Glutamatergic neuron (in vitro differentiated cells): ENCODE measurements around the gene MFRP. TPM values are rescaled to one million over a fixed set of nuclear protein-coding genes. Genes with fewer than 3 reads are reported as not detected.

Experiments
- DNase-seq: peaks from one replicate; pipeline ENCODE4 v3.0.0; 2022
- H3K27ac Mint-ChIP-seq: one replicate; pipeline ENCODE4 v1.8.0; 2020; ENCODE audit warnings: mild to moderate bottlenecking, mixed read lengths, inconsistent platforms; ENCODE audit not compliant: unreplicated experiment
- H3K27me3 Mint-ChIP-seq: one replicate; pipeline ENCODE4 v1.8.0; 2020; ENCODE audit warnings: mild to moderate bottlenecking, moderate library complexity, mixed read lengths, inconsistent platforms; ENCODE audit not compliant: unreplicated experiment
- H3K36me3 Mint-ChIP-seq: one replicate; pipeline ENCODE4 v1.8.0; 2020; ENCODE audit warnings: mild to moderate bottlenecking, mixed read lengths, inconsistent platforms; ENCODE audit not compliant: unreplicated experiment
- H3K4me1 Mint-ChIP-seq: one replicate; pipeline ENCODE4 v1.8.0; 2020; ENCODE audit warnings: mild to moderate bottlenecking, low read depth, mixed read lengths, inconsistent platforms; ENCODE audit not compliant: unreplicated experiment
- H3K4me3 Mint-ChIP-seq: one replicate; pipeline ENCODE4 v1.8.0; 2020; ENCODE audit warnings: mild to moderate bottlenecking, mixed read lengths, inconsistent platforms; ENCODE audit not compliant: unreplicated experiment
- H3K9me3 Mint-ChIP-seq: one replicate; pipeline ENCODE4 v1.8.0; 2020; ENCODE audit warnings: mild to moderate bottlenecking, moderate library complexity, mixed read lengths, inconsistent platforms; ENCODE audit not compliant: unreplicated experiment
- total RNA-seq: library from RNA; stranded (reverse); fragmentation: NEBNext Ultra II Directional; extraction: Animal tissue kit (Norgen Biotek cat#: 25700); gene quantifications from one replicate; pipeline ENCODE4 v1.2.1, GENCODE V29; 2021; ENCODE audit not compliant: unreplicated experiment
- TF ChIP-seq, protein P1 (sequence below): fragments of 200-600 bp; sonication (generic); IDR thresholded peaks from one replicate; pipeline ENCODE4 v1.5.0; 2021; ENCODE audit not compliant: partially characterized antibody, unreplicated experiment

The MFRP gene
- total RNA-seq, 1 donor from 2014 or later: not detected

DNA sequence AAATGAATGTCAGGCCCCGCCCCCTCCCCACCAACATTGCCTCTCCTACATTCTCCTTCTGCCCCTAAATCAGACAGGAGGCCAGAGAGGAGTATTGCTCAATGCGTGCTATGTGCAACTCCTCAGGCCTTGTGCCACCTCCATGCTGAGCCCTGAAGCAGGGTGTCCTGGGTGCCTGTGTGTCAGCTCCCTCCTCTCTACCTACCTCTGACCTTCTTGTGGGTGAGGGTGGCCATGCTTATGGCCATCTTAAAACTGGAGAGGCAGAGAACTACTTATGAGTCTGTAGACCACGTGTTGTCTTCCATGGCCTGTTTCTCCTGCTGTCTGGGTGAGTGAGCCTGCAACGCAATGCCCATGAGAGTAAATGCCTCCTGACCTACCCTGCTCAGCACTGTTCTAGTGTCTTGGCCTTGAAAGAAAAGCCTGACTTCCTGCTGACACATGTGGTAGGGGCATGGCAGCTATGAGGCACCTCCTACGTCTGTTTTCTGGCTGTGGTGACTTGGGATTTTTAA, 40.1 kb downstream of the MFRP start:
- no peaks in the 10 kb centered on the region for H3K4me1 Mint-ChIP-seq
- H3K4me3 Mint-ChIP-seq: no peak overlapping the region
- TF ChIP-seq, protein P1, sequence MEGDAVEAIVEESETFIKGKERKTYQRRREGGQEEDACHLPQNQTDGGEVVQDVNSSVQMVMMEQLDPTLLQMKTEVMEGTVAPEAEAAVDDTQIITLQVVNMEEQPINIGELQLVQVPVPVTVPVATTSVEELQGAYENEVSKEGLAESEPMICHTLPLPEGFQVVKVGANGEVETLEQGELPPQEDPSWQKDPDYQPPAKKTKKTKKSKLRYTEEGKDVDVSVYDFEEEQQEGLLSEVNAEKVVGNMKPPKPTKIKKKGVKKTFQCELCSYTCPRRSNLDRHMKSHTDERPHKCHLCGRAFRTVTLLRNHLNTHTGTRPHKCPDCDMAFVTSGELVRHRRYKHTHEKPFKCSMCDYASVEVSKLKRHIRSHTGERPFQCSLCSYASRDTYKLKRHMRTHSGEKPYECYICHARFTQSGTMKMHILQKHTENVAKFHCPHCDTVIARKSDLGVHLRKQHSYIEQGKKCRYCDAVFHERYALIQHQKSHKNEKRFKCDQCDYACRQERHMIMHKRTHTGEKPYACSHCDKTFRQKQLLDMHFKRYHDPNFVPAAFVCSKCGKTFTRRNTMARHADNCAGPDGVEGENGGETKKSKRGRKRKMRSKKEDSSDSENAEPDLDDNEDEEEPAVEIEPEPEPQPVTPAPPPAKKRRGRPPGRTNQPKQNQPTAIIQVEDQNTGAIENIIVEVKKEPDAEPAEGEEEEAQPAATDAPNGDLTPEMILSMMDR: no peak
- H3K36me3 Mint-ChIP-seq: no peaks in the 10 kb centered on the region
- no peak overlapping the region for H3K27ac Mint-ChIP-seq
- peaks cover 4% of the 10 kb centered on the region for H3K9me3 Mint-ChIP-seq
- no peaks in the 10 kb centered on the region for H3K27me3 Mint-ChIP-seq
- no peak for DNase-seq

DNA sequence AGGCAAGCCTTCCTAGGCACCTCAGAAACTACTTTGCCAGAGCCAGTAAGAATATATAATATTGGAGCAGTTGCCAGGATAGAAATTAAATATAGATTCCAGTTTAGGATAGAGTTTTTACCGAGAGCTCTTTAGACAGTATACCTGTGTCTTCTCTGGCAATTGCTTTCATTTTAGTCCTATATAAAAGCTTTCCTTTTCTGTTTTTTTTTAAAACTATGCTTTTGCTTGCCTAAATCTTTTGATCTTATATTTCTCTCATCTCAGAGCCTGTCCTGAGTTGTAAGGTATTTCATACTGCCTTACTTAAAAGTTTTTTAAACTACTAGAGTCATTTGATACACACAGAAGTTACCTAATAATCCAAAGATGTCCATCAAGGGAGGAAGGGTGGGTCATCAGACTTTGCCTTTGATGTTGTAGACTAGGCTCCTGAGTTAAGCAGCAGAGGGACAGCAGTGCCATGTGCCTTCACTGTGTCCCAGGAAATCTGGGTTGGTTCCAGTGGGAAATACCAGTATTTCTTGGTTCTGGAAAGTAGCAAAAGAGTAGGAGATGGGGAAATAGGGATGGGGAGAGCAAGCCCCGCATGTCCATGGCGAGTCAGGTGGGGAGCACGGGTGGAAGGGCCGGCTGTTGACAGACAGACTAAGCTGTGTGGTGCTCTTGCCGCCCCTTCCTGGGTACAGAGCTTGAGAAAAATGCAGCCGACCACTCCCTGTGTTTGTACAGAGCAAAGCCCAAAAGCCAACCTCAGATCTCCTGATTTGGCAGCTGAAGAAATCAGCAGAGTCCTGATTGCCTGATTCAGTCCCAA, 40.7 kb downstream of the MFRP start:
- Mint-ChIP-seq H3K4me3 (no peak overlapping the region), H3K9me3 (peaks cover 4% of the 10 kb centered on the region), H3K4me1 (no peaks in the 10 kb centered on the region), H3K36me3 (no peaks in the 10 kb centered on the region), H3K27ac (no peak overlapping the region), H3K27me3 (no peaks in the 10 kb centered on the region)
- no peak for DNase-seq
- TF ChIP-seq, protein P1: no peak

DNA sequence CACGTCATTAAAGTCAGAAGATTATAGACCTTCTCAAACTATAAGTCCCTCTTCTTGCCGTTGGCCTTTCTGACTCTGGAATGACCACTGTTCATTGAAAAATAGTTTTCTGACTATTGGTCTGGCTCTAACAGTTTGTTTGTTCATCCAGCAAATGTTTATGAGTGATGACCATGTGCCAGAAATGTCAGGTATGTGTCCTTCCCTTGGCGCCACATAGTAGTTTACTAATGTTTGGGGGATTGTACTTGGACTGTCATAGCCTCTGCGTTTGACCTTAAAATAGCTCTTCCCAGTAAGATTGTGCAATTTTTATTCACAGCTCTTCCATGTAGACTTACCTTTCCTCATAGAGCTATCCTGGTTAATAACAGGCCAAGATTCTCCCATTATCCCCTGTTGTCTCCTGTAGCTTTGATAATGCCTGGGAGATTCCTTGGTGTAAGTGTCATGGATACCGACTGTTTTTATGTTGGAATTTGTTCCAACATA, 43.2 kb downstream of the MFRP start:
- H3K36me3 Mint-ChIP-seq: no peaks in the 10 kb centered on the region
- H3K4me1 Mint-ChIP-seq: no peaks in the 10 kb centered on the region
- no peaks in the 10 kb centered on the region for H3K27me3 Mint-ChIP-seq
- H3K27ac Mint-ChIP-seq: no peak overlapping the region
- no peak for DNase-seq
- H3K4me3 Mint-ChIP-seq: no peak overlapping the region
- H3K9me3 Mint-ChIP-seq: no peaks in the 10 kb centered on the region
- TF ChIP-seq, protein P1: no peak

DNA sequence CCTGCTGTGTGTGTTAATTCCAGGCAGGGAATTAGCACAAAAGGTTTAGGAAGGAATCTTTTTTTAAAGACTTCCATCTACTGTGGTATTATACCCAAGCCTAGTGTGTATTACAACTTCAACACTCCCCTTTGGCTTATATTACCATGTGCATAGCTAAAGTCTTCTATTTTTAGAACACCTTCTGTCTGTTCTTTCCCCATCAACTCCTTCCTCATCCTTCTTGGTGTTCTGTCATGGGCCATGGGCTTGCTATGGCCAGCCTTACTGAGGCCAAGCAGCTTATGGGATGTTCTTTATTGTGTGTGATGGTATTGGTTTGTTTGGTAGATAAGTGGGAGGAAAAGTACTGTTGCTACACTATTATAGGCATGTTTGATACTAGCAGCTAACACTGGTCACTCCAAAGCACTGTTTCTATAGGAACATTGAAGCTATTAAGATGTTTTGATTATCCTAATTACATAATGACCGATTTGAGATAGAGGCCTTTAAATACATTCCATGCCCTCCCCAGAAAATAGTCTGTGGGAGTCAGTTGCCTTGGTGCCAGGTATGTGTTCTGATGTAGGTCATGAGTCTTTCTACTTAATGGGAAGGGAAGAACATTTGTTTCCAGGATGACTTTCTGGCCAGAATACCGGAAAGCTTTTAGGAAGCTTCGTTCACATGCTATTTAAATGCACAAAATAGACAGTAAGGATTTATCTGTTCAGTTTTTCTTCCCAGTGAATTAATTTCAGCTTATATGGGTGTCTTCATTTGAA, 46.1 kb downstream of the MFRP start:
- DNase-seq: no peak
- TF ChIP-seq, protein P1: no peak
- Mint-ChIP-seq H3K27me3 (no peaks in the 10 kb centered on the region), H3K36me3 (no peaks in the 10 kb centered on the region), H3K4me3 (no peak overlapping the region), H3K9me3 (no peaks in the 10 kb centered on the region), H3K27ac (no peak overlapping the region), H3K4me1 (no peaks in the 10 kb centered on the region)
